ENCODE data around the gene TDRD5. TPM values are rescaled to one million over a fixed set of nuclear protein-coding genes. Genes with fewer than 3 reads are reported as not detected.

Gene TDRD5
- total and polyA plus RNA-seq, 2 experiments from 2014 or later, result 1.4 TPM; not detected in 1

- H2AFZ ChIP-seq, result no peak overlapping the region
- H3K27me3 ChIP-seq (ENCODE audit: insufficient read depth), result no peaks in the 10 kb centered on the region
- no peak overlapping the region for H3K27ac Mint-ChIP-seq
- H3K4me3 ChIP-seq, result no peak overlapping the region
- no peaks in the 10 kb centered on the region for H3K4me1 ChIP-seq (ENCODE audit: insufficient read depth)
- H3K9me2 ChIP-seq (ENCODE audit: insufficient read depth), result no peaks in the 10 kb centered on the region
- H3K4me3 Mint-ChIP-seq, result no peak overlapping the region
- no peaks in the 10 kb centered on the region for H3F3A ChIP-seq (replicated peaks; ENCODE audit: low read depth)
- TF ChIP-seq REST (IDR thresholded peaks at IDR 0.05; ENCODE audit: unreplicated experiment) (no peak), ZNF331 (CRISPR knock-in tag; IDR thresholded peaks at IDR 0.05; ENCODE audit: low read depth) (no peak), POLR2AphosphoS5 (IDR thresholded peaks at IDR 0.05; ENCODE audit: low read depth) (no peak), EZH2phosphoT487 (IDR thresholded peaks at IDR 0.05; ENCODE audit: unreplicated experiment) (no peak), JUNB (IDR thresholded peaks at IDR 0.05; ENCODE audit: unreplicated experiment) (no peak), CREB1 (CRISPR knock-in tag; IDR thresholded peaks at IDR 0.05; ENCODE audit: low read depth) (no peak), ETS1 (IDR thresholded peaks at IDR 0.05) (no peak), ZNF114 (CRISPR knock-in tag; IDR thresholded peaks at IDR 0.05) (no peak), NANOG (IDR thresholded peaks at IDR 0.05; ENCODE audit: borderline replicate concordance) (no peak), STAT1 (IDR thresholded peaks at IDR 0.05; ENCODE audit: unreplicated experiment) (no peak), EZH2 (IDR thresholded peaks at IDR 0.05; ENCODE audit: low read depth, unreplicated experiment) (no peak)
- TF ChIP-seq, protein P1, sequence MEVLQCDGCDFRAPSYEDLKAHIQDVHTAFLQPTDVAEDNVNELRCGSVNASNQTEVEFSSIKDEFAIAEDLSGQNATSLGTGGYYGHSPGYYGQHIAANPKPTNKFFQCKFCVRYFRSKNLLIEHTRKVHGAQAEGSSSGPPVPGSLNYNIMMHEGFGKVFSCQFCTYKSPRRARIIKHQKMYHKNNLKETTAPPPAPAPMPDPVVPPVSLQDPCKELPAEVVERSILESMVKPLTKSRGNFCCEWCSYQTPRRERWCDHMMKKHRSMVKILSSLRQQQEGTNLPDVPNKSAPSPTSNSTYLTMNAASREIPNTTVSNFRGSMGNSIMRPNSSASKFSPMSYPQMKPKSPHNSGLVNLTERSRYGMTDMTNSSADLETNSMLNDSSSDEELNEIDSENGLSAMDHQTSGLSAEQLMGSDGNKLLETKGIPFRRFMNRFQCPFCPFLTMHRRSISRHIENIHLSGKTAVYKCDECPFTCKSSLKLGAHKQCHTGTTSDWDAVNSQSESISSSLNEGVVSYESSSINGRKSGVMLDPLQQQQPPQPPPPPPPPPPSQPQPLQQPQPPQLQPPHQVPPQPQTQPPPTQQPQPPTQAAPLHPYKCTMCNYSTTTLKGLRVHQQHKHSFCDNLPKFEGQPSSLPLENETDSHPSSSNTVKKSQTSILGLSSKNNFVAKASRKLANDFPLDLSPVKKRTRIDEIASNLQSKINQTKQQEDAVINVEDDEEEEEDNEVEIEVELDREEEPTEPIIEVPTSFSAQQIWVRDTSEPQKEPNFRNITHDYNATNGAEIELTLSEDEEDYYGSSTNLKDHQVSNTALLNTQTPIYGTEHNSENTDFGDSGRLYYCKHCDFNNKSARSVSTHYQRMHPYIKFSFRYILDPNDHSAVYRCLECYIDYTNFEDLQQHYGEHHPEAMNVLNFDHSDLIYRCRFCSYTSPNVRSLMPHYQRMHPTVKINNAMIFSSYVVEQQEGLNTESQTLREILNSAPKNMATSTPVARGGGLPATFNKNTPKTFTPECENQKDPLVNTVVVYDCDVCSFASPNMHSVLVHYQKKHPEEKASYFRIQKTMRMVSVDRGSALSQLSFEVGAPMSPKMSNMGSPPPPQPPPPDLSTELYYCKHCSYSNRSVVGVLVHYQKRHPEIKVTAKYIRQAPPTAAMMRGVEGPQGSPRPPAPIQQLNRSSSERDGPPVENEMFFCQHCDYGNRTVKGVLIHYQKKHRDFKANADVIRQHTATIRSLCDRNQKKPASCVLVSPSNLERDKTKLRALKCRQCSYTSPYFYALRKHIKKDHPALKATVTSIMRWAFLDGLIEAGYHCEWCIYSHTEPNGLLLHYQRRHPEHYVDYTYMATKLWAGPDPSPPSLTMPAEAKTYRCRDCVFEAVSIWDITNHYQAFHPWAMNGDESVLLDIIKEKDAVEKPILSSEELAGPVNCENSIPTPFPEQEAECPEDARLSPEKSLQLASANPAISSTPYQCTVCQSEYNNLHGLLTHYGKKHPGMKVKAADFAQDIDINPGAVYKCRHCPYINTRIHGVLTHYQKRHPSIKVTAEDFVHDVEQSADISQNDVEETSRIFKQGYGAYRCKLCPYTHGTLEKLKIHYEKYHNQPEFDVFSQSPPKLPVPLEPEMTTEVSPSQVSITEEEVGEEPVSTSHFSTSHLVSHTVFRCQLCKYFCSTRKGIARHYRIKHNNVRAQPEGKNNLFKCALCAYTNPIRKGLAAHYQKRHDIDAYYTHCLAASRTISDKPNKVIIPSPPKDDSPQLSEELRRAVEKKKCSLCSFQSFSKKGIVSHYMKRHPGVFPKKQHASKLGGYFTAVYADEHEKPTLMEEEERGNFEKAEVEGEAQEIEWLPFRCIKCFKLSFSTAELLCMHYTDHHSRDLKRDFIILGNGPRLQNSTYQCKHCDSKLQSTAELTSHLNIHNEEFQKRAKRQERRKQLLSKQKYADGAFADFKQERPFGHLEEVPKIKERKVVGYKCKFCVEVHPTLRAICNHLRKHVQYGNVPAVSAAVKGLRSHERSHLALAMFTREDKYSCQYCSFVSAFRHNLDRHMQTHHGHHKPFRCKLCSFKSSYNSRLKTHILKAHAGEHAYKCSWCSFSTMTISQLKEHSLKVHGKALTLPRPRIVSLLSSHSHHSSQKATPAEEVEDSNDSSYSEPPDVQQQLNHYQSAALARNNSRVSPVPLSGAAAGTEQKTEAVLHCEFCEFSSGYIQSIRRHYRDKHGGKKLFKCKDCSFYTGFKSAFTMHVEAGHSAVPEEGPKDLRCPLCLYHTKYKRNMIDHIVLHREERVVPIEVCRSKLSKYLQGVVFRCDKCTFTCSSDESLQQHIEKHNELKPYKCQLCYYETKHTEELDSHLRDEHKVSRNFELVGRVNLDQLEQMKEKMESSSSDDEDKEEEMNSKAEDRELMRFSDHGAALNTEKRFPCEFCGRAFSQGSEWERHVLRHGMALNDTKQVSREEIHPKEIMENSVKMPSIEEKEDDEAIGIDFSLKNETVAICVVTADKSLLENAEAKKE (CRISPR knock-in tag; IDR thresholded peaks at IDR 0.05), result no peak
- TF ChIP-seq, protein P2, sequence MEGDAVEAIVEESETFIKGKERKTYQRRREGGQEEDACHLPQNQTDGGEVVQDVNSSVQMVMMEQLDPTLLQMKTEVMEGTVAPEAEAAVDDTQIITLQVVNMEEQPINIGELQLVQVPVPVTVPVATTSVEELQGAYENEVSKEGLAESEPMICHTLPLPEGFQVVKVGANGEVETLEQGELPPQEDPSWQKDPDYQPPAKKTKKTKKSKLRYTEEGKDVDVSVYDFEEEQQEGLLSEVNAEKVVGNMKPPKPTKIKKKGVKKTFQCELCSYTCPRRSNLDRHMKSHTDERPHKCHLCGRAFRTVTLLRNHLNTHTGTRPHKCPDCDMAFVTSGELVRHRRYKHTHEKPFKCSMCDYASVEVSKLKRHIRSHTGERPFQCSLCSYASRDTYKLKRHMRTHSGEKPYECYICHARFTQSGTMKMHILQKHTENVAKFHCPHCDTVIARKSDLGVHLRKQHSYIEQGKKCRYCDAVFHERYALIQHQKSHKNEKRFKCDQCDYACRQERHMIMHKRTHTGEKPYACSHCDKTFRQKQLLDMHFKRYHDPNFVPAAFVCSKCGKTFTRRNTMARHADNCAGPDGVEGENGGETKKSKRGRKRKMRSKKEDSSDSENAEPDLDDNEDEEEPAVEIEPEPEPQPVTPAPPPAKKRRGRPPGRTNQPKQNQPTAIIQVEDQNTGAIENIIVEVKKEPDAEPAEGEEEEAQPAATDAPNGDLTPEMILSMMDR (conservative IDR thresholded peaks at IDR 0.05; ENCODE audit: low read depth in 2 of 2), result no peak
- ATAC-seq (no peak), DNase-seq (ENCODE audit: low spot score) (no peak)
- no peaks in the 10 kb centered on the region; the same call in 2 of the 3 replicates for H3K4me1 Mint-ChIP-seq
- H3K79me2 ChIP-seq (replicated peaks; ENCODE audit: insufficient read depth), result no peaks in the 10 kb centered on the region
- H3K36me3 ChIP-seq (ENCODE audit: insufficient read depth), result no peaks in the 10 kb centered on the region
- H3K9me3 Mint-ChIP-seq, result no peaks in the 10 kb centered on the region
- no peaks in the 10 kb centered on the region for H4K20me1 ChIP-seq (replicated peaks; ENCODE audit: insufficient read depth)
- H3K27ac ChIP-seq (ENCODE audit: low read depth), result no peak overlapping the region
- no peaks in the 10 kb centered on the region for H3K27me3 Mint-ChIP-seq (ENCODE audit: insufficient read depth, low read depth, poor library complexity)
- no peaks in the 10 kb centered on the region for H3K36me3 Mint-ChIP-seq (ENCODE audit: low read depth)
- H3K4me2 ChIP-seq, result no peak overlapping the region
Measured at GRCh38 chr1:179637211-179637860, 45.7 kb downstream of the TDRD5 start.
